Left renal cortex interstitium (tissue), 4 donors: ENCODE data around the gene BTAF1. TPM values are rescaled to one million over a fixed set of nuclear protein-coding genes. Genes with fewer than 3 reads are reported as not detected.
A peak's percentile ranks its signal among the peaks of the same experiment; 100 is the strongest.

Experiments used
- DNase-seq, 4 donors: peaks; one replicate each; pipeline ENCODE4 v3.0.0-alpha.2; 2013; ENCODE audit warnings: low read depth in 4 of 4, low spot score in 2 of 4, missing footprints in 1 of 4
- polyA plus RNA-seq, 4 donors: library from polyadenylated mRNA; unstranded; fragments of 120-200 nt; gene quantifications; one replicate each; pipeline ENCODE4 v1.2.1, GENCODE V29; 2013; ENCODE audit not compliant: insufficient read length in 4 of 4

BTAF1 gene
- polyA plus RNA-seq, 4 donors = 41.1 to 55.4 (median 50.7) TPM

GRCh38 chr10:91907914-91908336 is 15.6 kb upstream of the BTAF1 start:
- DNase-seq = no peak

- DNase-seq = peak in 3 of 4 donors; percentile 76 to 79 (median 77)
Observed at GRCh38 chr10:91908337-91909116, 15.0 kb upstream of the BTAF1 start.

GRCh38 chr10:91909117-91909677 is 14.4 kb upstream of the BTAF1 start, which contains the start of gene FGFBP3:
FGFBP3 (minus strand) TSS chr10:91909486; CDS start chr10:91908969, 517 bp downstream.
- DNase-seq = peak in 2 of 4 donors; percentile 24 to 60

DNA sequence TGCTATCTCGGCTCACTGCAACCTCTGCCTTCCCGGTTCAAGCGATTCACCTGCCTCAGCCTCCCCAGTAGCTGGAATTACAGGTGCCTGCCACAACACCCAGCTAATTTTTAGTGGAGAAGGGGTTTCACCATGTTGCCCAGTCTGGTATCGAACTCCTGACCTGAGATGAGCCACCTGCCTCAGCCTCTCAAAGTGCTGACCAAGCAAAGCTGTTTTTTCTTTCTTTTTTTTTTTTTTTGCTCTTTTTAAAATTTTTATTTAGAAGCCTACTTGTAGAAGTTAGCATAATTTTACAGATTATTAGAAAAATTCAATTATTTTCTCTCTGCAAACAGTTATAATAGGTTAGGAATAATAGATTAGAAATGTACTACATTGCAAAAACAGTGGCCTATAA is 13.1 kb upstream of the BTAF1 start:
- no peak for DNase-seq

GRCh38 chr10:91919651-91920050 is 3.9 kb upstream of the BTAF1 start:
- no peak for DNase-seq

DNA sequence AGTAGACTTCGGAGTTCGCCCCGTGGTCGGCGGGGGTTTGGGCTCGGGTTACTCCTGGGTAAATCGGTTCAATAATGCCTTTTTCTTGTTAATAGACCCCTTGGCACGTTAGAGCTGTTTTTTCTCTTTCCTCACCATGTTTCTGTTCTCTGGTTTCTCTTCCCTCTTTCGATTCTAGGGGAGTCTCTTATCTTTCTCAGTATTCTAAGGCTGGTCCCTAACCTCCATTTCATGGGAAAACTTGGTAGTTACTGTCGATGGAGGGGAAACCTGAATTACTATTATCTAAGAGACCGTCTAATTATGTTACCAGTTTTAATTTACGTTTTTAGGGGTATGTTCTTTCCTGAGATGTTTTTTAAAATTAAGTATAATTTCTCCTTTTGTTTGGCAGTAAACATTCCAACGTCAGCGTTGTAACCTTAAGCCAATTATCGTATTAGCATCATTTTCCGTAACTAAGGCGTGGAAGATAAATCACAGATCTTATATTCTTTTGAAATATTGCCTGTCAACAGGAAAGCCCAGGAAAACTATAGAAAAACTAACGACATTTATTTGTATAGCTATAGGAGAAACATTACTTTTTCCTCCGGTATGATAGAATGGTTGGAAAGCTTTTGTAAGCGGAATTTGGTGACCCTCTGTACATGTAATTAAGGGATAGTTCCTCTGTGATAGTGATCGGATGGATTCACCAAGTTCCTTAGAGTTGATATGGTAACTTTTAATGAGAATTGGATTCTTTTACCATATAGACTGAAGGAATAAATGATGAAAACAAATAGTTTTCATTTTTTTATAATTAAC is 847 bp downstream of the BTAF1 start:
- DNase-seq = peak in 3 of 4 donors; percentile 20 to 64 (median 32)

GRCh38 chr10:91925022-91925320 is 1.4 kb downstream of the BTAF1 start:
- no peak for DNase-seq

DNA sequence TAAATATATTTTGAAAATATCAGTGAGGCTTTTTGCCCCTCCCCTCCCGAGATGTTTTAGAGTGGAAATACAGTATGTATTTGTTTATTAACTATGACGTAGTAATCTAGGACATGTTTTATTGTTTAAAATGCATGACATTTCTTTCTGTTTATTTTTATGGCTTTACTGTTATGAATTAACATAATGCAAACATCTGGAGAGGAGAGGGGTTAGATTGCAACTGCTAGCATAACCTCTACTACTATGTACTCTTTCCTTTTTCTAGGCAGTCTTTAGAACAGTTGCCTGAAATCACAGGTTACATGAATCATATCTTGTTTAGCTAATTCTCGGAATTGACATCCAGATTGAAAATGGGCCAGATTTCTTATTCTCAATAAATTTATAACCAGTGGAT is 7.4 kb downstream of the BTAF1 start:
- no peak for DNase-seq

DNA sequence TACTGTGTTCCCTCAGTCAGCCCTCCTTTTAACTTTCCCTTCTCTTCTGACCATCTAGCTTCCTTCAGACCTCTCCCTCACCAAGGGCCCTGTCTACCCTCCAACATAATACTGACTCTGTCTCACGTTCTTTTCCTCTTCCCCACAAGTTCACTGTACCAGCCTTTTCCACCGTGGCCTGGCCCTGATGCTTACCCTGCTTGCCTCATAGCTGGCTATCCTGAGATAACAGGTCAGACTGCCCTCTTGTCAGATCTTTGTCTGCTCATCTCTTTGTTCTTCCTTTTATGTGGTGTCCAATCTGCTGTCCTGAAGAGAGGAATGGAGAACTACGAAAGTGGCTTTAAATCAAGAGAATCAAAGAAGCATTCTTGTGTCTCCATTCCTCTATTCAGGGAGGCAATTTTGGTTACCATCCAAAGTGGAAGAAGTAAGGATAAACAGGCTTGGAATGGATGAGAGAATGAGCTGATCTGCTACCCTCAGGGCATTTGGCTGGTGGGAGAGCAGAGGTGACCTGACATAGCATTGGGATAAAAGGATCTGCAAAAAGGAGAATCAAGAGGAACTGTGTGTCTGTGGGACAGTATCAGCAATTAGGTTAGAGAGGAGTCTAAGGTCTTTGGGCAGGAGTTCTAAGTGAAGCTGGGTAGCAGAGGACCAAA is 8.1 kb downstream of the BTAF1 start:
- no peak for DNase-seq

DNA sequence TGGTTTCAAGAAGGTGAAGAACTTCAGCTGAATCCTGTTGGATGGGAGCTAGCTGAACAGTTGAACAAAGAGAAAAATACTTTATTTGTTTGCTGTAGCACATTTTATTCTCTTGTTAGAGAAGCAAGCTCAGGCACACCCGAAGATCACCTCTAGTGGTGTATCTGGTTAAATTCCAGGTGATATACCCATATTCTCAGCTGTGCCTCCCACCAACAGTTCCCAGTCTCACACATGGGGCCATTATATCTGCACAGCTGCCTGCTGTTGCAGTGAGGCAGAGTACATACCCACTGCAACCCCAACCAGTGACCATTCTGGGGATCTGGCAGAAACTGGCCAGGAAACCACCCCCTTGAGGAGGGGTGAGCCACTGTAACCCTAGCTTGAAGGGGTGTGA is 9.2 kb downstream of the BTAF1 start:
- no peak for DNase-seq

- no peak for DNase-seq
Observed at GRCh38 chr10:91935886-91936285, 12.3 kb downstream of the BTAF1 start.

- no peak for DNase-seq
Observed at GRCh38 chr10:91939653-91940052, 16.1 kb downstream of the BTAF1 start.

- DNase-seq = no peak
Observed at GRCh38 chr10:91941426-91941825, 17.9 kb downstream of the BTAF1 start.

GRCh38 chr10:91944880-91945630 is 21.5 kb downstream of the BTAF1 start:
- DNase-seq = no peak

- DNase-seq = no peak
Observed at GRCh38 chr10:91953600-91954160, 30.1 kb downstream of the BTAF1 start.

DNA sequence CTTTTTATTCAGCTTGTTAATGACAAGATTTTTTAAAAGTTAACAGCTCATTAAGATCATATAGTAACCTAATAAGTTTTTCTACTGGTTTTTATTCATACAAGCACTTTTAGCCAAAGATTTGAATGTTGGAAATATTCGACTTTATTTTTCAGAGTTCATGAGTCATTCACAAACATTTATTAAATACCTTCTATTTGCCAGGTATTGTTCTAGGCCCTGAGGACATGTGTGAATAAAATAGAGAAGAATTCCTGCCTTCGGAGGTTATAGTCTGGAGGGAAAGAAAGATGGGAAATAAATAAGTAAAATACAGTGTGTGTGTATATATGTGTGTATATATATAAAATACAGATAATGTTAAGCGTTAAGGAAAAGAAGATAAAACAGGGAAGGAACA is 31.5 kb downstream of the BTAF1 start:
- no peak for DNase-seq

GRCh38 chr10:91957091-91957490 is 33.5 kb downstream of the BTAF1 start:
- DNase-seq = no peak

DNA sequence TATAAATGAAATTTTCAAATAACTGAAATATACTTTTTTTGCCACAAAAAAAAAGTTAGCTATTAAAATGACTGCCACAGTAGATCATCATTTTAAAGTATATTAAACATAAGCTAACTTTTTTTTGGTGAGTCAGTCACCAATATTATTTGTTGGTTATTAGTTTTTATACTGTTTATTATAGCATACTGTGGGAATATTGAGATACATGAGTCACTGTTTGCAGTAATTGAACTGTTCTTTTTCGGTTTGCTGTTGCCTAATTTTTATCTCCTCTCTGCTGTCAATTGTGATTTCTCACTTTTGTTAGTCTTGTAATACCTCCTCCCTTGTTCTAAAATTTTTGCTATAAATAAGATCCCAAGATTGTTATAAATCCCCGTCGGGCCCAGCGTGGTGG is 45.7 kb downstream of the BTAF1 start:
- DNase-seq = no peak

GRCh38 chr10:91974960-91975359 is 51.4 kb downstream of the BTAF1 start:
- no peak for DNase-seq

DNA sequence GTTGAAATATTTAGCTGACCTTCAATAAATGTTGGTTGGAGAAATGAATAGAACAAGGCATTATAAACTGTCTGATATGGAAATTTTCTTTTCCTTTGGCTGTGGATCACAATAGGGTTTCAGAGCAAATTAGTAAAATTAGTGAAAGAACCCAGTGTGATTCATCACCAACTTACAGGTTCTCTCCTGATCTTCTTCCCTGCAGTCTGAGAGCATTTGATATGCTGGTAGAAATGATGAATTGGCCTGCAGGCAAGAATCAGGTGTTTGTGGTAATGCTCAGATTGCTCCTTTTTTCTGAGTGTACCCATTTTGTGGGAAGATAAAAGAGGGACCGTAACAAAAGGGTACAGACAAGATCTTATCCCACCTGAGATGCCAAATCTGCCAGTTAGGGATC is 51.9 kb downstream of the BTAF1 start:
- DNase-seq = no peak
